HL-60/S4 treated with phorbol 12-myristate 13-acetate at 8.2 ng/mL for 4 days and 3 days (cell line): ENCODE measurements around the gene ITGA11.

Experiments used
- in situ Hi-C: fragments of 300-500 bp; cut with MboI; formaldehyde crosslinking; loops from 2 replicates; pipeline ENCODE4 v1.15.0; 2022; ENCODE audit warnings: low sequenced_read_pairs

The ITGA11 gene

DNA sequence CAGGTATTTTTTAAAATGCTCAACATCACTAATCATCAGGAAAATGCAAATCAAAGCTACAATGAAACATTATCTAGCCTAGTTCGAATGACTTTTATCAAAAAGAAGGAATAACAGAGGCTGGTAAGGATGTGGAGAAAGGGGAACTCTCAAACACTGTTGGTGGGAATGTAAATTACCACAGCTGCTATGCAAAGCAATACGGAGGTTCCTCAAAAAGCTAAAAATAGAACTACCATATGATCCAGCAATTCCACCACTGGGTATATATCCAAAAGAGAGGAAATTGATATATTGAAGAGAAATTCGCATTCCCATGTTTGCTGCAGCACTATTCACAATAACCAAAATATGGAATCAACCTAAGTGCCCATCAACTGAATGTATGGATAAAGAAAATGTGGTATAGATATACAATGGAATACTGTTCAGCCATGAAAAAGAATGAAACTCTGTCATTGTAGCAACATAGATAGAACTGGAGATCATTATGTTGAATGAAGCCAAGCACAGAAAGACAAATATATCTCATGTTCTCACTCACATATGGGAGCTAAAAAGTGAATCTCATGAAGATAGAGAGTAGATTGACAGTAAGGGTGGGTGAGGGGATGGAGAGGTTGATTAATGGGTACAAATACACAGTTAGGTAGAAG is 182.8 kb downstream of the ITGA11 start:
- in situ Hi-C loops, result no loop called here
